SU-DHL-6 (cell line): ENCODE measurements around the gene MAK.

Experiments used
- H2AFZ ChIP-seq: fragments of 200-600 bp; sonication (generic); 2 replicates; pipeline ENCODE4 v1.6.1; 2014; ENCODE audit warnings: low read depth, mild to moderate bottlenecking, moderate library complexity, mixed read lengths, antibody characterized with exemption, low read length; ENCODE audit not compliant: severe bottlenecking
- H3F3A ChIP-seq: fragments of 200-600 bp; shearing (Covaris generic); 2 replicates; pipeline ENCODE4 v1.6.0; 2016; ENCODE audit warnings: antibody characterized with exemption, mild to moderate bottlenecking; ENCODE audit not compliant: insufficient read depth
- H3K27ac ChIP-seq: fragments of 200-600 bp; sonication (generic); 2 replicates; pipeline ENCODE4 v1.5.1; 2016; ENCODE audit warnings: low read depth, mild to moderate bottlenecking, low read length, moderate library complexity, mixed read lengths
- H3K27me3 ChIP-seq: fragments of 200-600 bp; sonication (generic), shearing (Covaris generic); 2 replicates; pipeline ENCODE4 v1.6.0; 2014; ENCODE audit warnings: mild to moderate bottlenecking, low read length
- H3K36me3 ChIP-seq: fragments of 200-600 bp; sonication (generic); 2 replicates; pipeline ENCODE4 v1.6.1; 2014; ENCODE audit warnings: mild to moderate bottlenecking, low read length, mixed read lengths
- H3K4me2 ChIP-seq: fragments of 300-600, 200-600 bp; shearing (Covaris generic), sonication (generic); 2 replicates; pipeline ENCODE4 v1.6.0; 2014; ENCODE audit warnings: low read length, low read depth, mild to moderate bottlenecking; ENCODE audit not compliant: poor library complexity, severe bottlenecking
- H3K4me3 ChIP-seq: fragments of 200-600 bp; sonication (generic); 2 replicates; pipeline ENCODE4 v1.5.1; 2014; ENCODE audit warnings: antibody characterized with exemption, low read length, mild to moderate bottlenecking, mixed read lengths; ENCODE audit not compliant: insufficient read depth, poor library complexity, severe bottlenecking
- H3K79me2 ChIP-seq: fragments of 200-600 bp; sonication (generic); 2 replicates; pipeline ENCODE4 v1.6.1; 2014; ENCODE audit warnings: mild to moderate bottlenecking, low read length, moderate library complexity; ENCODE audit not compliant: insufficient read depth
- H3K9ac ChIP-seq: fragments of 200-600 bp; sonication (generic); 2 replicates; pipeline ENCODE4 v1.7.0; 2014; ENCODE audit warnings: mild to moderate bottlenecking, low read length
- H3K9me2 ChIP-seq: fragments of 200-600 bp; sonication (generic); replicated peaks from 2 replicates; pipeline ENCODE4 v1.6.1; 2014; ENCODE audit warnings: low read length; ENCODE audit not compliant: insufficient read depth
- H3K9me3 ChIP-seq: fragments of 200-600 bp; sonication (generic); 2 replicates; pipeline ENCODE4 v1.6.1; 2014; ENCODE audit warnings: low read length, mixed read lengths; ENCODE audit not compliant: insufficient read depth
- H4K20me1 ChIP-seq: fragments of 200-600 bp; sonication (generic); 2 replicates; pipeline ENCODE4 v1.6.1; 2014; ENCODE audit warnings: low read depth, mild to moderate bottlenecking, antibody characterized with exemption, low read length, moderate library complexity, mixed read lengths
- EZH2phosphoT487 ChIP-seq: fragments of 200-600 bp; sonication (generic), shearing (Covaris generic); conservative IDR thresholded peaks from 2 replicates; pipeline ENCODE4 v1.6.1; 2018; ENCODE audit warnings: mild to moderate bottlenecking, antibody characterized with exemption, low read length, moderate library complexity, mixed read lengths
- TF ChIP-seq, protein P1 (sequence below): fragments of 200-600 bp; sonication (generic); IDR thresholded peaks from one replicate; pipeline ENCODE4 v1.5.1; 2017; ENCODE audit warnings: antibody characterized with exemption, mild to moderate bottlenecking, low read length, moderate library complexity; ENCODE audit not compliant: insufficient read depth, poor library complexity, severe bottlenecking

Gene MAK

GRCh38 chr6:10720265-10720959 lies 117.9 kb downstream of the MAK start:
- Histone ChIP-seq H3K79me2 (0 out of 2 replicates have a peak, but pooled peaks cover 12% of the 10 kb centered on the region), H3K4me2 (peak overlapping the region; percentile 39), H3K9me2 (no peaks in the 10 kb centered on the region), H3K9ac (peak overlapping the region; percentile 54), H3K9me3 (peaks cover 29% of the 10 kb centered on the region), H3K27me3 (no peaks in the 10 kb centered on the region), H3K4me3 (peak overlapping the region; percentile 41), H2AFZ (peak overlapping the region; percentile 59), H3K27ac (peak overlapping the region; percentile 43), H3F3A (peaks cover 23% of the 10 kb centered on the region), H3K36me3 (0 out of 2 replicates have a peak, but pooled peaks cover 3% of the 10 kb centered on the region), H4K20me1 (no peaks in the 10 kb centered on the region)
- TF ChIP-seq EZH2phosphoT487, result no peak
- TF ChIP-seq, protein P1, sequence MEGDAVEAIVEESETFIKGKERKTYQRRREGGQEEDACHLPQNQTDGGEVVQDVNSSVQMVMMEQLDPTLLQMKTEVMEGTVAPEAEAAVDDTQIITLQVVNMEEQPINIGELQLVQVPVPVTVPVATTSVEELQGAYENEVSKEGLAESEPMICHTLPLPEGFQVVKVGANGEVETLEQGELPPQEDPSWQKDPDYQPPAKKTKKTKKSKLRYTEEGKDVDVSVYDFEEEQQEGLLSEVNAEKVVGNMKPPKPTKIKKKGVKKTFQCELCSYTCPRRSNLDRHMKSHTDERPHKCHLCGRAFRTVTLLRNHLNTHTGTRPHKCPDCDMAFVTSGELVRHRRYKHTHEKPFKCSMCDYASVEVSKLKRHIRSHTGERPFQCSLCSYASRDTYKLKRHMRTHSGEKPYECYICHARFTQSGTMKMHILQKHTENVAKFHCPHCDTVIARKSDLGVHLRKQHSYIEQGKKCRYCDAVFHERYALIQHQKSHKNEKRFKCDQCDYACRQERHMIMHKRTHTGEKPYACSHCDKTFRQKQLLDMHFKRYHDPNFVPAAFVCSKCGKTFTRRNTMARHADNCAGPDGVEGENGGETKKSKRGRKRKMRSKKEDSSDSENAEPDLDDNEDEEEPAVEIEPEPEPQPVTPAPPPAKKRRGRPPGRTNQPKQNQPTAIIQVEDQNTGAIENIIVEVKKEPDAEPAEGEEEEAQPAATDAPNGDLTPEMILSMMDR, result no peak

DNA sequence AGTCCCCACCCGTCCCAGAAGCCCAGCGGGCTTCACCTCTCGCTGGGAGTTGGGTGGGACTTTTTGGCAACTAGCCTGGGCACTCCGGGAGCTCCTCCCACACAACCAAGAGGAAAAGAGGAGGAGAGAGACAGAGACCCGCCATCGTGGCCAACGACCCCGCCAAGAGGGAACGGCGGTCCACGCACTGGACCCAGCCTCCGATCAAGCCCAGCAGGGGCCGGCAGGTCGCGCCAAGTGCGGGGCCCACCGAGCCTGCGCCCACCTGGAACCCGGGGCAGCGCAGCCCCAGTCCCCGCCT lies 118.4 kb downstream of the MAK start:
- peaks cover 29% of the 10 kb centered on the region for H3K9me3 ChIP-seq
- H2AFZ ChIP-seq, result peak overlapping the region; percentile 59
- no peaks in the 10 kb centered on the region for H3K9me2 ChIP-seq
- H3F3A ChIP-seq, result peaks cover 23% of the 10 kb centered on the region
- peak overlapping the region; percentile 39 for H3K4me2 ChIP-seq
- TF ChIP-seq EZH2phosphoT487, result no peak
- TF ChIP-seq, protein P1, result no peak
- H3K9ac ChIP-seq, result peak overlapping the region; percentile 54
- H3K36me3 ChIP-seq, result 0 out of 2 replicates have a peak, but pooled peaks cover 3% of the 10 kb centered on the region
- H3K79me2 ChIP-seq, result 0 out of 2 replicates have a peak, but pooled peaks cover 12% of the 10 kb centered on the region
- H4K20me1 ChIP-seq, result no peaks in the 10 kb centered on the region
- H3K27me3 ChIP-seq, result no peaks in the 10 kb centered on the region
- peak overlapping the region; percentile 41 for H3K4me3 ChIP-seq
- peak overlapping the region; percentile 43; the same call in 1 of the 2 replicates for H3K27ac ChIP-seq

- Histone ChIP-seq H3K4me2 (peak overlapping the region; percentile 39), H2AFZ (no peak overlapping the region), H3F3A (peaks cover 23% of the 10 kb centered on the region)
Measured at GRCh38 chr6:10719296-10719963, 118.9 kb downstream of the MAK start.

More at GRCh38 chr6:10719296-10719963, 118.9 kb downstream of the MAK start:
- Histone ChIP-seq H3K9ac (no peak overlapping the region), H3K9me3 (peaks cover 29% of the 10 kb centered on the region), H4K20me1 (no peaks in the 10 kb centered on the region), H3K27ac (no peak overlapping the region), H3K79me2 (0 out of 2 replicates have a peak, but pooled peaks cover 12% of the 10 kb centered on the region), H3K27me3 (no peaks in the 10 kb centered on the region), H3K36me3 (0 out of 2 replicates have a peak, but pooled peaks cover 3% of the 10 kb centered on the region), H3K4me3 (no peak overlapping the region), H3K9me2 (no peaks in the 10 kb centered on the region)
- TF ChIP-seq, protein P1, result no peak
- TF ChIP-seq EZH2phosphoT487, result no peak
